Neuronal stem cell (in vitro differentiated cells): ENCODE measurements around the gene MORF4L1. TPM values are rescaled to one million over a fixed set of nuclear protein-coding genes. Genes with fewer than 3 reads are reported as not detected.

Experiments used
- DNase-seq: peaks from one replicate; pipeline ENCODE4 v3.0.0-alpha.2; 2013; ENCODE audit warnings: low spot score
- H2AFZ ChIP-seq: one replicate; pipeline ENCODE4 v1.6.1; 2013; ENCODE audit warnings: mild to moderate bottlenecking, low read length, inconsistent platforms
- H2AK5ac ChIP-seq: 2 replicates; pipeline ENCODE4 v1.6.1; 2013; ENCODE audit warnings: low read depth, mild to moderate bottlenecking, inconsistent platforms, low read length, moderate library complexity, mixed read lengths
- H2BK120ac ChIP-seq: 2 replicates; pipeline ENCODE4 v1.6.1; 2013; ENCODE audit warnings: low read depth, mild to moderate bottlenecking, inconsistent platforms, low read length, moderate library complexity, mixed read lengths
- H2BK12ac ChIP-seq: one replicate; pipeline ENCODE4 v1.6.1; 2013; ENCODE audit warnings: low read length, inconsistent platforms
- H2BK15ac ChIP-seq: 2 replicates; pipeline ENCODE4 v1.6.1; 2013; ENCODE audit warnings: mild to moderate bottlenecking, low read length, inconsistent platforms, mixed read lengths
- H2BK5ac ChIP-seq: one replicate; pipeline ENCODE4 v1.6.1; 2013; ENCODE audit warnings: inconsistent platforms, mild to moderate bottlenecking, low read length, moderate library complexity
- H3K14ac ChIP-seq: one replicate; pipeline ENCODE4 v1.6.1; 2013; ENCODE audit warnings: low read length, inconsistent platforms
- H3K18ac ChIP-seq: 2 replicates; pipeline ENCODE4 v1.6.1; 2013; ENCODE audit warnings: low read length, inconsistent platforms
- H3K23ac ChIP-seq: 2 replicates; pipeline ENCODE4 v1.6.1; 2013; ENCODE audit warnings: low read depth, mild to moderate bottlenecking, mixed read lengths, low read length, inconsistent platforms; ENCODE audit not compliant: poor library complexity
- H3K27ac ChIP-seq: replicated peaks from 3 replicates; pipeline ENCODE4 v1.5.1; 2013; ENCODE audit warnings: low read length, inconsistent platforms
- H3K27me3 ChIP-seq, 3 experiments: 2 replicates each; pipeline ENCODE4 v1.6.1; 2013; ENCODE audit warnings: low read length in 3 of 3, mild to moderate bottlenecking in 2 of 3, inconsistent platforms in 1 of 3, low read depth in 1 of 3, mixed read lengths in 1 of 3, moderate library complexity in 1 of 3; ENCODE audit not compliant: control insufficient read depth in 3 of 3, insufficient read depth in 3 of 3
- H3K36me3 ChIP-seq, 2 donors: replicated peaks in 1 of 2; 2 replicates each; pipeline ENCODE4 v1.6.1; 2013; ENCODE audit warnings: low read length in 2 of 2; ENCODE audit not compliant: control insufficient read depth in 2 of 2, insufficient read depth in 2 of 2
- H3K4ac ChIP-seq: 2 replicates; pipeline ENCODE4 v1.6.1; 2013; ENCODE audit warnings: inconsistent platforms, mild to moderate bottlenecking, low read length, moderate library complexity
- H3K4me1 ChIP-seq, 2 donors: 1 replicate in 1 of 2; 2 replicates in 1 of 2; pipeline ENCODE4 v1.6.1; 2013; ENCODE audit warnings: low read length in 2 of 2, low read depth in 1 of 2; ENCODE audit not compliant: control insufficient read depth in 2 of 2, insufficient read depth in 1 of 2
- H3K4me2 ChIP-seq: one replicate; pipeline ENCODE4 v1.6.1; 2013; ENCODE audit warnings: mild to moderate bottlenecking, low read length, inconsistent platforms; ENCODE audit not compliant: insufficient read depth, poor library complexity, severe bottlenecking
- H3K4me3 ChIP-seq, 2 donors: 2 replicates each; pipeline ENCODE4 v1.5.1; 2013; ENCODE audit warnings: low read length in 2 of 2, mild to moderate bottlenecking in 2 of 2, inconsistent platforms in 1 of 2, moderate library complexity in 1 of 2
- H3K79me1 ChIP-seq: one replicate; pipeline ENCODE4 v1.6.1; 2013; ENCODE audit warnings: low read depth, mild to moderate bottlenecking, inconsistent platforms, low read length, moderate library complexity
- H3K9ac ChIP-seq: one replicate; pipeline ENCODE4 v1.6.1; 2013; ENCODE audit warnings: mild to moderate bottlenecking, low read depth, low read length, inconsistent platforms; ENCODE audit not compliant: poor library complexity
- H3K9me3 ChIP-seq, 2 donors: replicated peaks in 1 of 2; 2 replicates each; pipeline versions ENCODE3 to v1.6.1; 2013; ENCODE audit warnings: low read length in 2 of 2, mild to moderate bottlenecking in 2 of 2, inconsistent platforms in 1 of 2, low read depth in 1 of 2, mixed read lengths in 1 of 2, moderate library complexity in 1 of 2; ENCODE audit not compliant: control insufficient read depth in 2 of 2, insufficient read depth in 1 of 2
- H4K8ac ChIP-seq: one replicate; pipeline ENCODE4 v1.6.1; 2013; ENCODE audit warnings: low read depth, mild to moderate bottlenecking, inconsistent platforms, low read length, moderate library complexity
- H4K91ac ChIP-seq: one replicate; pipeline ENCODE4 v1.6.1; 2013; ENCODE audit warnings: low read length, low read depth, mild to moderate bottlenecking, inconsistent platforms; ENCODE audit not compliant: poor library complexity
- WGBS, 2 donors: extraction: QIAGEN DNeasy Blood & Tissue Kit; methylation state at CpG; one replicate each; pipeline ENCODE4 v1.1.7; 2013; ENCODE audit warnings: missing lambda C conversion rate in 2 of 2, mixed read lengths in 1 of 2; ENCODE audit not compliant: insufficient read length in 2 of 2, insufficient replicate concordance in 1 of 2; ENCODE audit errors: extremely low coverage in 2 of 2; 5-methylcytosine and 5-hydroxymethylcytosine counted together
- polyA plus RNA-seq, 2 experiments: library from polyadenylated mRNA; stranded (reverse); fragments of 200-250 nt; gene quantifications; one replicate each; pipeline ENCODE4 v1.2.3, GENCODE V29; 2013

The MORF4L1 gene
- polyA plus RNA-seq (2013, experiment 1 of 2): 744 TPM
- polyA plus RNA-seq (2013, experiment 2 of 2): 748 TPM

- Histone ChIP-seq H4K91ac (peak within 1 kb of the TSS; percentile 97), H3K9ac (peak within 1 kb of the TSS; percentile 100), H3K4me3 (peak within 1 kb of the TSS; percentile 91 to 100), H3K27ac (peak within 1 kb of the TSS; percentile 99), H2BK12ac (peak within 1 kb of the TSS; percentile 75), H2BK5ac (peak within 1 kb of the TSS; percentile 100), H3K18ac (peak within 1 kb of the TSS; percentile 100), H2BK15ac (peak within 1 kb of the TSS; percentile 69), H3K79me1 (peaks cover 4% of the 10 kb centered on the region), H2AFZ (peak within 1 kb of the TSS; percentile 83), H3K23ac (peak within 1 kb of the TSS; percentile 95), H3K4me2 (peak within 1 kb of the TSS; percentile 91), H4K8ac (peak within 1 kb of the TSS; percentile 97), H3K4ac (peak within 1 kb of the TSS; percentile 99), H3K27me3 (no peaks in the 10 kb centered on the region), H3K36me3 (peaks cover 0 to 8% of the 10 kb centered on the region in 2 donors), H3K9me3 (peaks cover 0 to 7% of the 10 kb centered on the region in 2 donors), H2AK5ac (peak within 1 kb of the TSS; percentile 100), H3K4me1 (peaks cover 4 to 6% of the 10 kb centered on the region in 2 donors), H2BK120ac (peak within 1 kb of the TSS; percentile 100), H3K14ac (peak within 1 kb of the TSS; percentile 99)
- DNase-seq: peak; percentile 95
- WGBS, 2 donors: no CpG with 5 or more reads among the region's 52 CpGs
Observed at GRCh38 chr15:78872155-78872971, at the start of gene MORF4L1. TSS of gene MORF4L1 (plus strand) at chr15:78872890. CDS start at chr15:78873018, 128 bp downstream.

- no peaks in the 10 kb centered on the region for H3K79me1 ChIP-seq
- no peak overlapping the region for H3K9ac ChIP-seq
- H3K27me3 ChIP-seq: no peaks in the 10 kb centered on the region
- no peak overlapping the region for H2BK120ac ChIP-seq
- no peak overlapping the region for H3K4ac ChIP-seq
- H2BK15ac ChIP-seq: no peak overlapping the region
- no peaks in the 10 kb centered on the region for H3K36me3 ChIP-seq
- no peak overlapping the region for H4K91ac ChIP-seq
- H2AFZ ChIP-seq: no peak overlapping the region
- H2BK5ac ChIP-seq: no peak overlapping the region
- WGBS, 2 donors: no CpG with 5 or more reads among the region's 2 CpGs
- H4K8ac ChIP-seq: no peak overlapping the region
- H2BK12ac ChIP-seq: no peak overlapping the region
- no peak overlapping the region for H3K27ac ChIP-seq
- no peak overlapping the region for H3K4me3 ChIP-seq
- peaks cover 0 to 1% of the 10 kb centered on the region in 2 donors for H3K9me3 ChIP-seq
- H3K14ac ChIP-seq: no peak overlapping the region
- no peak overlapping the region for H2AK5ac ChIP-seq
- DNase-seq: no peak
- H3K4me1 ChIP-seq: peaks cover 0 to 6% of the 10 kb centered on the region in 2 donors
- H3K23ac ChIP-seq: no peak overlapping the region
- no peak overlapping the region for H3K18ac ChIP-seq
- H3K4me2 ChIP-seq: no peak overlapping the region
Observed at GRCh38 chr15:78828920-78829319, 43.8 kb upstream of the MORF4L1 start.

DNA sequence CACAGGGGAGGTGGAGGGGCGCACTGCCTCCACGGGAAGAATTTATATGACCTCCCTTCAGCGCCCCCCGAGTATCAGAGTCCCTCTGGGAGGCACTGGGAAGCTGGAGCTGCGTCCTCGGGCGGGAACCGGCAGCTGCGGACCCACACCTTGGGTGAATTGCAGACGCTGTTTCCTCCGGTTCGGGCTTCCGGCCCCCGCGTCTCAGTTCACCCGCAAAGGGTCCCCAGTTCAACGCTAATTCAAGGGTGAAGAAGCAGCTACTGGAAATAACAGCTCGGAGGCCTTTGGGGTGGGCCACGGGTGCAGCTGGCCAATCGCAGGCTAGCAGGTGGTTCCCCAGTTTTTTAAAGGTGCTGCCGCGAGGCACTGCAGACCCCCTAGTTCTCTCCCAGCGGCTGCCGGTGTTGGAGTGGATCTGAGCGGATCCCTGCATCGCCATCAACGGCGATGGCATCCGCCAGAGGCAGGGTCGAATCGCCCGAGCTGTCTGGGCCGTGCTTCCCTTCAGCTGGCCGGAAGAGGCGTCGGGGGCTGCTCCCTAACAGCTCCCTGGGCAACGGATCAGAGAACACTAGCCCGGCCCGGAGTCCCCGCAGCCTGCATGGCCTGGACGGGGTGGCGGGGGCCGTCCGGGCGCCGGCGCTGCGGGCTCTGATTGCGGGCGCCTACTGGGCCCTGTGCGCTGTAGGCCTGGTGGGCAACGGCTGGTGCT, 42.0 kb upstream of the MORF4L1 start:
- no peak for DNase-seq
- Histone ChIP-seq H3K18ac (peak overlapping the region; percentile 48), H3K36me3 (no peaks in the 10 kb centered on the region), H3K4ac (no peak overlapping the region), H3K14ac (no peak overlapping the region), H2BK5ac (no peak overlapping the region), H3K4me1 (peaks cover 0 to 2% of the 10 kb centered on the region in 2 donors), H3K9me3 (peaks cover 0 to 1% of the 10 kb centered on the region in 2 donors), H4K8ac (no peak overlapping the region), H3K4me2 (no peak overlapping the region), H3K9ac (peak overlapping the region; percentile 4), H3K23ac (peak overlapping the region; percentile 97), H3K79me1 (no peaks in the 10 kb centered on the region), H2AK5ac (no peak overlapping the region), H2BK15ac (no peak overlapping the region), H2AFZ (no peak overlapping the region), H3K27me3 (no peaks in the 10 kb centered on the region), H3K27ac (no peak overlapping the region), H2BK12ac (no peak overlapping the region), H2BK120ac (no peak overlapping the region), H4K91ac (peak overlapping the region; percentile 85), H3K4me3 (no peak overlapping the region)
- WGBS, 2 donors: no CpG with 5 or more reads among the region's 52 CpGs
